RWPE1 (cell line): ENCODE results near the gene AUNIP.

ENCODE experiments used
- CTCF ChIA-PET: fragments of 350-600 bp; sonication (Branson Sonifier 250); formaldehyde crosslinking; extraction: SDS; loops from one replicate; lab custom pipeline; 2021; lab: Yijun Ruan, JAX
- POLR2A ChIA-PET: fragments of 400-600 bp; formaldehyde crosslinking; extraction: SDS; loops from one replicate; lab custom pipeline; 2020; ENCODE audit warnings: antibody characterized with exemption; ENCODE audit not compliant: low non-redundant PET; lab: Yijun Ruan, JAX
- DNase-seq: peaks from one replicate; pipeline ENCODE4 v3.0.0; 2012; ENCODE audit warnings: low spot score
- H3K27ac ChIP-seq: fragments of 450-650 bp; 2 replicates; pipeline ENCODE4 v1.5.1; 2017
- CTCF ChIP-seq: fragments of 450-650 bp; conservative IDR thresholded peaks from 2 replicates; pipeline ENCODE4 v1.5.1; 2017; ENCODE audit warnings: low read depth, mild to moderate bottlenecking

AUNIP gene

GRCh38 chr1:25891606-25892005 lies 32.3 kb upstream of the AUNIP start:
- no peak for DNase-seq
- H3K27ac ChIP-seq: peak overlapping the region; percentile 99
- ChIA-PET CTCF (interaction anchor here (0.6 to 0.7 kb wide), 4 partner anchors 78 to 1077 kb away, joined by 3 to 10 read pairs (median 5); no protein-coding TSS in a partner anchor), POLR2A (interaction anchor here (0.6 to 4.3 kb wide), 2 partner anchors 16 to 17 kb away, joined by 3 to 18 read pairs; partner anchors contain the start of gene PAQR7)
- TF ChIP-seq CTCF: no peak

- ChIA-PET POLR2A (interaction anchor here (0.6 to 4.3 kb wide), 3 partner anchors 10 to 46 kb away, joined by 5 to 18 read pairs (median 13); partner anchors contain the start of gene PAQR7), CTCF (interaction anchor here (0.6 kb wide), 1 partner anchor 248 kb away, joined by 3 read pairs; no protein-coding TSS in a partner anchor)
- peak overlapping the region; percentile 99 for H3K27ac ChIP-seq
- DNase-seq: peak; percentile 93
- TF ChIP-seq CTCF: no peak
These were observed 31.2 kb upstream of the AUNIP start for GRCh38 chr1:25890239-25891034.

GRCh38 chr1:25889470-25889869 lies 30.2 kb upstream of the AUNIP start:
- POLR2A ChIA-PET: interaction anchor here (0.6 to 4.3 kb wide), 2 partner anchors 11 to 14 kb away, joined by 13 to 18 read pairs; partner anchors contain the start of gene PAQR7
- no peak for DNase-seq
- TF ChIP-seq CTCF: no peak
- peak overlapping the region; percentile 99 for H3K27ac ChIP-seq
- CTCF ChIA-PET: interaction anchor here (0.6 kb wide), 1 partner anchor 247 kb away, joined by 3 read pairs; no protein-coding TSS in a partner anchor

GRCh38 chr1:25888426-25888987 lies 29.2 kb upstream of the AUNIP start:
- no peak for DNase-seq
- no peak for TF ChIP-seq CTCF
- ChIA-PET CTCF (no interaction called here), POLR2A (no interaction called here)
- no peak overlapping the region for H3K27ac ChIP-seq

GRCh38 chr1:25885602-25886001 lies 26.3 kb upstream of the AUNIP start:
- ChIA-PET CTCF (no interaction called here), POLR2A (no interaction called here)
- no peak overlapping the region for H3K27ac ChIP-seq
- no peak for DNase-seq
- TF ChIP-seq CTCF: no peak

- TF ChIP-seq CTCF: no peak
- DNase-seq: no peak
- ChIA-PET POLR2A (no interaction called here), CTCF (interaction anchor here (0.6 to 0.7 kb wide), 2 partner anchors 24 to 34 kb away, joined by 3 to 5 read pairs; no protein-coding TSS in a partner anchor)
- H3K27ac ChIP-seq: 0 out of 2 replicates have a peak overlapping the region, but pooled peaks have one; percentile 1
These were observed 22.0 kb upstream of the AUNIP start for GRCh38 chr1:25881266-25881665.
